Skeletal muscle satellite cell (primary cell): ENCODE results near the gene DNAH9.

Source experiments
- H3K27me3 ChIP-seq: 2 replicates; pipeline ENCODE4 v1.7.0; 2013; ENCODE audit warnings: low read length; ENCODE audit not compliant: control insufficient read depth, insufficient read depth
- H3K36me3 ChIP-seq: 2 replicates; pipeline ENCODE4 v1.7.0; 2013; ENCODE audit warnings: mild to moderate bottlenecking, control low read depth, low read length; ENCODE audit not compliant: insufficient read depth
- H3K4me1 ChIP-seq: 2 replicates; pipeline ENCODE4 v1.7.0; 2013; ENCODE audit warnings: low read length; ENCODE audit not compliant: control insufficient read depth, insufficient read depth
- H3K4me2 ChIP-seq: 2 replicates; pipeline ENCODE4 v1.7.0; 2013; ENCODE audit warnings: mild to moderate bottlenecking, low read length
- H3K4me3 ChIP-seq: 2 replicates; pipeline ENCODE4 v1.7.0; 2013; ENCODE audit warnings: low read length
- H3K9ac ChIP-seq: 2 replicates; pipeline ENCODE4 v1.7.0; 2013; ENCODE audit warnings: mild to moderate bottlenecking, low read depth, low read length, moderate library complexity
- H3K9me3 ChIP-seq: replicated peaks from 2 replicates; pipeline ENCODE4 v1.7.0; 2013; ENCODE audit warnings: mild to moderate bottlenecking, control low read depth, low read length

DNAH9 gene

DNA sequence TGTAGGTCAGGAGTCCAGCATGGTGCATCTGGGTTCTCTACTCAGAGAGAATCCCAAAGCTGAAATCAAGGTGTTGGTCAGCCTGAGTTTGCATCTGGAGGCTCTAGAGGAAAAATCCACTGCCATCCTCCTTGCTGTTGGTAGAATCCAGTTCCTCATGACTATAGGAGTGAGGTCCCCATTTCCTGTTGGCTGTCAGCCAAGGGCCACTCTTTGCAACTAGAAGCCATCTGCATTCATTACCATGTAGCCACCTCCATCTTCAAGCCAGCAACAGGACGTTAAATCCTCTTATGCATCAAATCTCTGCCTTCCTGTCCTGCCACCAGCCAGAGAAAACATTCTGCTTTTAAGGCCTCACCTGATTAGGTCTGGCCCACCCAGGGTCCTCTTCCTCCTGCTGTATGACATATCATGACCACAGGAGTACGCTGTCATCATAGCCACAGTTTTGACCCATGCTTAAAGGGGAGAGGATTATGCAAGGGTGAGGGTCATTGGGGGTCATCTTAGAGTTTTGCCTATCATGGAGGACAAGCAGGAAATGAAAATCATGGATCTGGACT is 40.5 kb downstream of the DNAH9 start:
- Histone ChIP-seq H3K4me1 (no peaks in the 10 kb centered on the region), H3K36me3 (no peaks in the 10 kb centered on the region), H3K9me3 (peaks cover 13% of the 10 kb centered on the region), H3K9ac (no peak overlapping the region), H3K4me3 (no peak overlapping the region), H3K27me3 (no peaks in the 10 kb centered on the region), H3K4me2 (no peak overlapping the region)

DNA sequence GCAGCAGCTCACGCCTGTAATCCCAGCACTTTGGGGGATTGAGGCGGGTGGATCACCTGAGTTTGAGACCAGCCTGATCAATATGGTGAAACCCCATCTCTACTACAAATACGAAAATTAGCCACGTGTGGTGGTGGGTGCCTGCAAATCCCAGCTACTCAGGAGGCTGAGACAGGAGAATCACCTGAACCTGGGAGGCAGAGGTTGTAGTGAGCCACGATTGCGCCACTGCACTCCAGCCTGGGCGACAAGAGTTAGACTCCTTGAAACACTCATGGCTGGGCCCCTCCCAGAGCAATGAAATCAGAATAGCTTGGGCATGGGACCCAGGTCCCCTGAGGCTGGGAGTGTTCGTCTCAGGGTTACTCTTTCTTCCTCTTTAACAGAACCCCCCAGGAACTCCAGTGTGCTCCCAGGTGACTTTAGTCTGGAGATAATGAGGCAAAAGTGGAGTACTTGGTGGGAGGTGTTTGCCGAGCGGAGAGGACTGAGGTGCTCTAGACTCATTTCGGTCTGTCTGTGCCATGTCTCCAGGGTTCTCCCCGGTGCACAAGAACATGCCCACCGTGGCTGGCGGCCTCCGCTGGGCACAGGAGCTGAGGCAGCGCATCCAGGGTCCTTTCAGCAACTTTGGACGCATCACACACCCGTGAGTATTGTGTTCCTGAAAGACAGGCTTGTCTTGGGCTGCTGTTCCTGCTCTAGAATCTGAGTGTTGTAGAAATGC is 41.6 kb downstream of the DNAH9 start:
- Histone ChIP-seq H3K4me3 (no peak overlapping the region), H3K27me3 (no peaks in the 10 kb centered on the region), H3K9ac (no peak overlapping the region), H3K9me3 (peaks cover 13% of the 10 kb centered on the region), H3K36me3 (no peaks in the 10 kb centered on the region), H3K4me1 (no peaks in the 10 kb centered on the region), H3K4me2 (no peak overlapping the region)

- H3K9ac ChIP-seq = no peak overlapping the region
- no peak overlapping the region for H3K4me2 ChIP-seq
- peaks cover 13% of the 10 kb centered on the region for H3K9me3 ChIP-seq
- no peaks in the 10 kb centered on the region for H3K4me1 ChIP-seq
- H3K4me3 ChIP-seq = no peak overlapping the region
- H3K27me3 ChIP-seq = no peaks in the 10 kb centered on the region
- no peaks in the 10 kb centered on the region for H3K36me3 ChIP-seq
Observed at GRCh38 chr17:11640463-11640814, 42.2 kb downstream of the DNAH9 start.

DNA sequence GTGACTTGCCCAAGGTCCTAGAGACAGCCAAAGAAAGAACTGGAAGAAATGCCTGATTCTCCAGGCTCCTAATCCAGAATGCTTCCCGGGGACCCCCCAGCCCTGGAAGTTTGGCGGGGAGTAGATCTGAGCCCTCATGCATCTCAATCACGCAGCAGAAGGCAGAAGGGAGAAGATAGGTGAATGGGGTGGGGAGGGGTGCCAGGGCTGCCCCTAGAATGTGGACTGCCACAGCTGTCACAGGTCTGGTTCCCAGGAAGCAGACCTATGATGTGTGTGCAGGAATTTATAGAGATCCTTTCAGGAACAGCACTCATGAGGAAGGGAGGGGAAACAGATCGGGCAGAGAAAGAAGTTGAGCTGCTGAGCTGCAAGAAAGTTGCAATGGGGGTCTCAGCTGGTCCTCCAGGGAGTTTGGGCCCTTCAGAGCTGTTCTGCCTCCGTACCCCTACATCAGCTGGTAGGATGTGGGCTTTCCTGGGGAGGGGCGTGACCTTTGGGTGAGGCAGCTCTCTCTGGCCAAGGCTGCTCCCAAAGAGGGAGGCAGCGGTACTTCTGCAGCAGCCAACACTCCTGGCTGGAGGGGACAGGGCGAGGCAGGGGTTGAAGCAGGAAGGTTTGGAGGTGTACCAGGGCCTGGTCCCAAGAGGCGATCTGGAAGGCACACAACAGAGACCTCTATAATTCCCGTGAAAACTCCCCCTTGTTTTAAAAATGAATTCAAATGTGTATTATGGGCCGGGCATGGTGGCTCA is 43.4 kb downstream of the DNAH9 start:
- no peaks in the 10 kb centered on the region for H3K36me3 ChIP-seq
- H3K4me1 ChIP-seq = no peaks in the 10 kb centered on the region
- H3K4me3 ChIP-seq = no peak overlapping the region
- H3K9ac ChIP-seq = no peak overlapping the region
- H3K4me2 ChIP-seq = no peak overlapping the region
- H3K9me3 ChIP-seq = peaks cover 13% of the 10 kb centered on the region
- H3K27me3 ChIP-seq = no peaks in the 10 kb centered on the region

DNA sequence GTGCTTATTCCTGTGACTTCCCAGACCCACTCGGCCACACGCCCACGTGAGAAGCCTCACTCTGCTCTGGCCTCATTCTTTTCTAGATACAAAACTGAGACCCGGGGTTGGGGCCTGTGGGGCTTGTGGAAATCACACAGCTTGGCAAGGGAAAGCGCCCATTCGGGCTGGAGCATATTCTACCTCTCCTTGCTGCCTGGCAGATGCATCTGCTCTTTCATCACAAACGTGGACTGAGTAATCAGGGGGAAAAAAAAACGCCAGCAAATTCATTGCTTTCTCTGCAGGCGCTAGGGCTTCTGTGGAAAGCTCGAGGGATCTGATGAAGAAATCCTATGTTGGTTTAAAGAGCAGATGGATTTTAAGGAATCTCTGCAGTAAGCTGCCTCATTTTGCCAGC is 44.4 kb downstream of the DNAH9 start:
- Histone ChIP-seq H3K9ac (no peak overlapping the region), H3K4me3 (no peak overlapping the region), H3K36me3 (no peaks in the 10 kb centered on the region), H3K4me1 (no peaks in the 10 kb centered on the region), H3K27me3 (no peaks in the 10 kb centered on the region), H3K4me2 (no peak overlapping the region), H3K9me3 (peaks cover 15% of the 10 kb centered on the region)

DNA sequence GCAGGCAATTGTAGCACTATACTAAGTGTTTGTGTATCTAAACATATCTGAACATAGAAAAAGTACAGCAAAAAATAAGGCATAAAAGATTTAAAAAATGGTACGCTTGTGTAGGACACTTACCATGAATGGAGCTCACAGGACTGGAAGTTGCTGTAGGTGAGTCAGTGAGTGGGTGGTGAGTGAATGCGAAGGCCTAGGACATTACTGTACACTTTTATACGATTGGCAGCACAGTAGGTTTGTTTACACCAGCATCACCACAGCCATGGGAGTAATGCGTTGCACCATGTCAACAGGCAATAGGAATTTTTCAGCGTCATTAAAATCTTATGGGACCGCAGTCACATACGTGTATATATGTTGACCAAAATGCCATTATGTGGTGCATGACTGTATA is 45.6 kb downstream of the DNAH9 start:
- Histone ChIP-seq H3K4me2 (no peak overlapping the region), H3K9me3 (peaks cover 15% of the 10 kb centered on the region), H3K36me3 (no peaks in the 10 kb centered on the region), H3K9ac (no peak overlapping the region), H3K4me3 (no peak overlapping the region), H3K4me1 (no peaks in the 10 kb centered on the region), H3K27me3 (no peaks in the 10 kb centered on the region)

DNA sequence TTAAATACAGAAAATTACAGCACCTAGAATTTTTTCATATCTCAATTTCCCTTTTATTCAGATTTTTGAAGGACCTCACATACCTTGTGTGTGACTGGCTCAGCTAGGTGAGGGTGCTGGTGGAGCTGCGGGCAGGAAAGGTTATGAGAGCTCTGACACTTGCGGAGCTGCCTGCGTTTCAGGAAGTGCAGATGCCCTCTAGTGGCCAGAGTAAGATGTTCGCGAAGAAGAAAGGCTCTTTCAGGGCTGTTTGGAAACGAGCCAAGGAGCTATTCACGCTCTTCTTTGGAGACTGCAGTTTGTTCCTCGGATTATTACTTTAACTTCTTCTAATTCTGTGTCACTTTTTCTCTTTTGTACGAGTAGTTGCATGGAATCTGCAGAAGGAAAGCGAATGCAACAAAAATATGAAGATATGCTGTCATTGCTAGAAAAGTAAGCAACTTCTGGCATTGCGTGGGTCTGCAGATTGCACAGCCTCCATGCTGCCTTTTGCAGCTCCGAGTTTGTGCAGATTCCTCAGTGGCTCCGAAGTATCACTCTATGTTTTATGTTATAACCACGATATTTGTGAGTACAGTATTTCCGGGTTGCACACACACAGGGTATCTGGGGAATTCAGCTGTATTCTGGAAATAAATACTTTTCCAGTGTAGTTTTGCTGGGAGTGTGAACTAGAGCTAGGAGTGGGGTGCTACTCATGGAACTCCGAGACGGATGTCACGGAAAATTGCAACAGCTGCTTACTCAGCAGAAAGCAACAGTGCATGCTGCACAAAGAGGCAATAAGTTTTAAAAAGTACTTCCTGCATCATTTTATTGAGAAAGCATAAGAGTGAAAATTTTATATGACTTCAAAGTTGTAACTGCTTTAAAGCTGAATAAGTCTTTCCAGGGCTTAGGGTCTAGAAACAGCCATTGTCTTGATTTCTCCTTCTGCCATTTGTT is 46.3 kb downstream of the DNAH9 start:
- Histone ChIP-seq H3K4me2 (no peak overlapping the region), H3K36me3 (no peaks in the 10 kb centered on the region), H3K4me3 (no peak overlapping the region), H3K9ac (no peak overlapping the region), H3K9me3 (peaks cover 15% of the 10 kb centered on the region), H3K4me1 (no peaks in the 10 kb centered on the region), H3K27me3 (no peaks in the 10 kb centered on the region)

DNA sequence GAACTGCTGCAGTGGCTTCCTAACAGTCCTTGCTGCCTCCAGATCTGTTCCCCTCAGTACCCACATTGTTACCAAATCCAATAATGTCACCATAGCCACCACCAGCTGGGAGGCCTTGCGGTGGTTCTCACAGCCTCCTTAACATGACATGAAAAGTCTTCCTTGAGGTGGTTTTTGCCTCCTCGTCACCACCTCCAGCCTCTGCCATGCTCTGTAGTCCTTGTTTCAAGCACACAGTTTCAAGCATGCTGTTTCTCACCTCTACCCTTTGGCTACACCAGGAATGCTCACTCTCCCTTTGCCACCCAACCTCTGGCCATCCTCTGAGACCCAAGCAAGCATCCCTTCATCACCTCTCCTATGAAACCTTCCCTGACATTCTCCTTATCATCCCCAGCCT is 47.2 kb downstream of the DNAH9 start:
- Histone ChIP-seq H3K9me3 (peaks cover 15% of the 10 kb centered on the region), H3K27me3 (no peaks in the 10 kb centered on the region), H3K4me2 (no peak overlapping the region), H3K4me3 (no peak overlapping the region), H3K4me1 (no peaks in the 10 kb centered on the region), H3K9ac (no peak overlapping the region), H3K36me3 (no peaks in the 10 kb centered on the region)

GRCh38 chr17:11651089-11651488 is 52.8 kb downstream of the DNAH9 start:
- H3K9me3 ChIP-seq = peaks cover 3% of the 10 kb centered on the region
- no peaks in the 10 kb centered on the region for H3K36me3 ChIP-seq
- H3K4me3 ChIP-seq = no peak overlapping the region
- no peaks in the 10 kb centered on the region for H3K4me1 ChIP-seq
- H3K9ac ChIP-seq = no peak overlapping the region
- H3K27me3 ChIP-seq = no peaks in the 10 kb centered on the region
- H3K4me2 ChIP-seq = no peak overlapping the region

DNA sequence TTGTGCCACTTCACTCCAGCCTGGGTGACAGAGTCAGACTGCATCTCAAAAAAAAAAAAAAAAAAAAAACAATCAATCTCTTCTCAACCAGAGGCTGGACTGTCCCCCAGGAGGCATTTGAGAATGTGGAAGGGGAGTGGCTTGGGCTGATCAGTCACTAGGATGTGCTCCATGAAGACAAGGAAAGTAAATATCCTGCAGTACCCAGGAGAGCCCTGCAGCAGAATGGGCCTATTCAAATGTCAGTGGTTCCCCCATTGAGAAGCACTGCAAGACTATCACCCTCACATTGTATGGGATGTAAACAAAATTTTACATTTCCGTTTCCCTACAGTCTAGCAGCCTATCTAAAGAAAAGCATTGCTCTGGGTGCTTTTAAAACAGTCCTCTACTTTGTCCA is 70.3 kb downstream of the DNAH9 start:
- H3K4me3 ChIP-seq = no peak overlapping the region
- no peak overlapping the region for H3K4me2 ChIP-seq
- H3K9ac ChIP-seq = no peak overlapping the region
- peaks cover 23% of the 10 kb centered on the region for H3K9me3 ChIP-seq
- no peaks in the 10 kb centered on the region for H3K27me3 ChIP-seq
- no peaks in the 10 kb centered on the region for H3K4me1 ChIP-seq
- no peaks in the 10 kb centered on the region for H3K36me3 ChIP-seq

DNA sequence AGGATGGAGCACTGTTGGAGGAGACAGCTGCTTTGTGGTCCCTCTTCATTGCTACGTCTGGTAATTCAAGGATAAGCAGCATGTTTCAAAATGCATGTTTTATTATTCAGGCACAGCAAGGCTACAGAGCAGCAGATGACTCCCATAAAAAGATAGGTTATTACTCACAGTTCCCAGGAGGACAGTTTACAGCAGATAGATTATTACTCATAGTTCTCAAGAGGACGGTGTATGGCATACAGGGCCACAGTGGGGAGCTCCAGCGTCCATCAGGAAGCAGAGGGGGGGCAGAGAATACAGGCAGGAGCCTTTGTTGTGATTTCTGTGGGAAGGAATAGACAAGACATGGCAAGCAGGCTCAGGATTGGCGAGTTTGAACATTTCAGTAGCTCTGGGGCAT is 72.9 kb downstream of the DNAH9 start:
- H3K27me3 ChIP-seq = no peaks in the 10 kb centered on the region
- no peaks in the 10 kb centered on the region for H3K4me1 ChIP-seq
- no peak overlapping the region for H3K9ac ChIP-seq
- H3K4me3 ChIP-seq = no peak overlapping the region
- H3K36me3 ChIP-seq = no peaks in the 10 kb centered on the region
- no peak overlapping the region for H3K4me2 ChIP-seq
- H3K9me3 ChIP-seq = peaks cover 11% of the 10 kb centered on the region
